ENCODE measurements around the gene TMEM238.

Gene TMEM238

DNA sequence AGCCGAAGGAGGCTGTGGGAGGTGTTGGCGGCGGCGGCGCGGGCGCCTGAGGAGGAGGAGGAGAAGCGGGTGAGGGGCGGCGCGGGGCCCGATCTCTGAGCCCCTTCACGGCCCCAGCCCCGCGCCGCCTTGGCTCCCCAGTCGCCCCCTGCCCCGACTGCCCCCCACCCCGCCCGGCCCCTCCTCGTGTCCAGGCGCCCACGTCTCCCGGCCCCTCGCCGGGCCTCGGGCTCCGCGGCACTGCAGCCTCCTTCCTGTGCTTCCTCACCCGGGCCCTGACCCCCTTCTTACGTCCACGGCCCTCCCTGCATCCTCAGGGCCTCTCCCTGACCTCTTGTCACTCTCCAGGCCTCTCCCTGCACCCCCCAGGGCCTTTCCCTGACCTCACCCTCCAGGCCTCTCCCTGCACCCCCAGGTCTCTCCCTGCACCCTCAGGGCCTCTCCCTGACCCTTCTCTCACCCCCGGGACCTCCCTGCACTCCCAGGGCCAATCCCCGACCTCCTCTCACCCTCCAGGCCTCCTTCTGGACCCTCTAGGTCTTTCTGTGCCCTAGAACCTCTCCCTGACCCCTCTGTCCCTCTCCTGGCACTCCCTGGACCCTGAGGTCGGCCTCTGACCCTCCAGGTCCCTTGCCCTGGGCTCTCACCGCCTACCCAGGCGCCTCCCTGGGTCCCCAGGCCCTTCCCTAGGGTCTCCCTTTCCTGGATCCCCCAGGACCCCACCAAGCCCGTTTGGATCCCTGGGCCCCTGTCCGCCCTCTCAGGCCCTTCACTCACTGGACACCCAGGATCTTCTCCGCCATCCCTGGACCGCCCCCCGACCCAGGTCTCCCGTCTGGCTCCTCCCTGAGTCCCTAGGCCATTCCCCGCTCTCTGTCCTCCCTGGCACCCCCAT is 44.0 kb downstream of the TMEM238 start:
- DNase-seq (ENCODE audit: low read depth), result no peak

GRCh38 chr19:55339105-55339888 is 44.8 kb downstream of the TMEM238 start, which contains the start of gene KMT5C:
TSS of gene KMT5C (plus strand) at chr19:55339876. CDS start at chr19:55341937, 2,061 bp downstream.
- peak; percentile 100 for DNase-seq (ENCODE audit: low read depth)

GRCh38 chr19:55336101-55336500 is 48.0 kb downstream of the TMEM238 start:
- peak; percentile 57 for DNase-seq (ENCODE audit: low read depth)

- no peak for DNase-seq (ENCODE audit: low read depth)
These were observed 50.2 kb downstream of the TMEM238 start for GRCh38 chr19:55333870-55334269.

DNA sequence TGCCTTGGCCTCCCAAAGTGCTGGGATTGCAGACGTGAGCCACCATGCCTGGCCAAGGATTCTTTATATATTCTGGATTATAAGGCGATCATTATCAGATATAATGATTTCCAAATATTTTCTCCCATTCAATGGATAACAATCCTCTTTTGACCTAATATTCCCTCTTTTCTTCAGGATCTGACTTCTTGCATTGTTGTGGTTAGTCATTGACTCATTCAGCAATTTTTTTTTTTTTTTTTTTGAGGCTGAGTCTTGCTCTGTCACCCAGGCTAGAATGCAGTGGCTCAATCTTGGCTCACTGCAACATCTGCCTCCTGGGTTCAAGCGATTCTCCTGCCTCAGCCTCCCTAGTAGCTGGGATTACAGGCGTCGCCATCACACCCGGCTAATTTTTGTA is 54.3 kb downstream of the TMEM238 start:
- DNase-seq (ENCODE audit: low read depth), result peak; percentile 27

All from GM04503 (cell line).